ENCODE measurements around the gene PTCSC3.

The PTCSC3 gene

GRCh38 chr14:36176524-36176923, at the start of gene PTCSC3:
PTCSC3 (minus strand) TSS chr14:36176722.
- DNase-seq (ENCODE audit: low spot score), result no peak

DNA sequence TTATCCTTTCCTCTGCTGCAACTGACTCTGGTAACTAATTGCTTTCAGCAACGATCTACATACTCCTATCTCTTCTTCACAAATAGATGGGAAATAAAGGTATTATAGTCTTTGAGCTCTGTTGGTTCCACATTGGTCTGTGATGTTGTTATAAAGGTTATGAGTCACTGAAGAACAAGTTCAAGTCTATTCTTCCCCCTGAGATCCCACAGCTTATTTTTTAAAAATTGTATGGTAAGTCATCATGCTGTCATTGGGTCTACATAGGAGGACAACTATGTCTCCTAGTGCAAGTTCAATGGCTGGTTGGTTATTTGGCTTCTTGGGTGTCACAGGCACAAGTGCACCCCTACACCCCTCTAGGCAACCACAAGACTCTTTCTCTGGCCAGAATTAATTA, 49.6 kb upstream of the PTCSC3 start:
- no peak for DNase-seq (ENCODE audit: low spot score)

DNA sequence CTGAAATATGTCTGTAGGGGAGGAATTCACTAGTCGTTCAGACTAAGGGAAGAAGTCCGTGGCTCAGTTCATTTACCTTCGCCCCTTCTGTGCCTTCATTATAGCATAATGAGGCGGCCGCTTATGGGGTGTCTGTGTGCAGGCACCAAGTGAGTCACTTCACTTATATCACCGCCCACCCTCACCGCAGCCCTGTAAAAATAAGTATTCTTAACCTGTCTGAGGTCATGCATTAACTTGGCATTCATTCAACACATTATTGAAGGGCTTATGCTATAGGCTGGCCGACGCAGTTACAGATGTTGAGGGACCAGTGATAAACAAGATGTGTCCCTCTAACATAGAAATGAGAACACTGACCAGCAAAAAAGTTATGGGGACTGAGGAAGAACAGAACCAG, 47.7 kb upstream of the PTCSC3 start:
- no peak for DNase-seq (ENCODE audit: low spot score)

GRCh38 chr14:36223558-36223957, 47.0 kb upstream of the PTCSC3 start:
- no peak for DNase-seq (ENCODE audit: low spot score)

DNA sequence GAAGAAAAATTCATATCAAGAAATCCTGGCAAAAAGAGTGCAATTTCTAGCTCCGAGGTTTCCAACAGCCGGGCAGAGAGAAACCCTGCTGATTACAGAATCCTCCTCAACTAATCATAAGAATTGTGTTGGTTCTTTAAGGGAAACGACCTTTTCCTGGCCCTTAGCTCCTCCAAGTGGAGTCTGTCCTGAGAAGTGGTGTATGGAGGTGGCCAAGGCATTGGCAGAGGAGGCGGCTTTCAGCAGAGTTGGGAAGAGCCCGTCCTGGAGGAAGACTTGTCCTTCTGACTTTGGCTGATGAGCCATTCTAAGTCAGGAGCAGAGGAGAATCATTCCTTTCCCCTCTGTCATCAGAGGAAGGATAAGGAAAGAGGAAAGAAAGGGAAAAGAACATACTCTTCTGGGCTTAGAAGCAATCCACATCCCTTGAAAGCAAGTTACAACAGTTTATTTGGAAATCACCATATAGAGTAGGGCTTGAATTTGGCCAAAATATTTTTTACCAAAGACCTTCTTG, 46.5 kb upstream of the PTCSC3 start:
- no peak for DNase-seq (ENCODE audit: low spot score)

DNA sequence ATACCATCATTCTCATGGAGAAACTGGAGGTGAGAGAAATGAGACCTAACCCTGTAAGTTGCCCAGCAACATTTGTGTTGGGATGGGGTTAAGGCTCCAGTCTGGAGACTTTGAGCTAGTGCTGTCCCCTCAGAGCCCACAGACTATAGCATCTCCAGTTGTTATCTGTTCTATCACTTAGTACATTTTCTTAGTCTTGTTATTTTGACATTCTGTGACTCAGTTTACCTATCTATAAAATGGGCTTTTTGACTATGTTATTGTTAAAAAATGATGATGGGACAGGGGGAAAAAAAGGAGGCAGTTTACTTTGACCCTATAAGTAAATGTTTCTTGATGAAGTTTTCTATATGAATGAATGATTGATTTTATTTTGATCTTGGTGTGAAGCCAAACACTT, 45.8 kb upstream of the PTCSC3 start:
- DNase-seq (ENCODE audit: low spot score), result no peak

DNA sequence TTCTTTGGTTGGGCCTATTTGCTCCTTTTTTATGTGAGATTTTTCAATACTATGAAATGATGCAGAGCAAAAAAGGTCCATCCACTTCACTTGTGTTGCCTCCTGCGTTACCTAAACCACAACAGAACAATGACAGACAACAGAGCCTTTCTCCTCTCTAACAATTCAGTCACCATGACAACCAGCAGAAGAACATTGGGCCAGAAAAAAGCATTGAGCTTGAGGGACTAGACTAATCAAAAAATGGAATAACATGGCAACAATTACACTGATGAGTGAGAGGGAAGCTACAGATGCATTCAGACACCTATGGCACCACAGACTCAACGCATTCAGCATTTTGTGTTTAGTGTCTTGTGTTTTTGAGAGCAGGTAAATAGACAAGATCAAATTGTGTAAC, 44.6 kb upstream of the PTCSC3 start:
- DNase-seq (ENCODE audit: low spot score), result no peak

- no peak for DNase-seq (ENCODE audit: low spot score)
These were observed 41.2 kb upstream of the PTCSC3 start for GRCh38 chr14:36217732-36218131.

- DNase-seq (ENCODE audit: low spot score), result no peak
These were observed 40.5 kb upstream of the PTCSC3 start for GRCh38 chr14:36217027-36217426.

DNA sequence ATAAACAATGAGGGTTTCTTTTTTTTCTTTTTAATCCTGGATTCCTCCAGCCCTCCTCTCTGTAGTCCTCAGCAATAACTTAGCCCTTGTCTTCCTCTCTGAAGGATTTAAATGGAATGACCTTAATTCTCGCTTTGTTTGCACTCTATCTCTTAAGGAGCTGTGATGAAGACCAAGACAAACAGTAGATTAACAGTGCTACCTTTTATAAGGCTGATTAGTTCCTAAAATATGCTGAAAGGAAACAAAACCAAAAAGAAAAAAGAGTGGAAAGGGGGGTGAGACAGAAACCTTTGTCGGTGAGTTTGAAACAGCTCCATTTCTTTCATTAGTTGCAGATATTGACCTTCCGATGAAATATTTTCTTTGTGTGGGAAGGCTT, 38.7 kb upstream of the PTCSC3 start:
- no peak for DNase-seq (ENCODE audit: low spot score)

- no peak for DNase-seq (ENCODE audit: low spot score)
These were observed 38.1 kb upstream of the PTCSC3 start for GRCh38 chr14:36214476-36215216.

DNA sequence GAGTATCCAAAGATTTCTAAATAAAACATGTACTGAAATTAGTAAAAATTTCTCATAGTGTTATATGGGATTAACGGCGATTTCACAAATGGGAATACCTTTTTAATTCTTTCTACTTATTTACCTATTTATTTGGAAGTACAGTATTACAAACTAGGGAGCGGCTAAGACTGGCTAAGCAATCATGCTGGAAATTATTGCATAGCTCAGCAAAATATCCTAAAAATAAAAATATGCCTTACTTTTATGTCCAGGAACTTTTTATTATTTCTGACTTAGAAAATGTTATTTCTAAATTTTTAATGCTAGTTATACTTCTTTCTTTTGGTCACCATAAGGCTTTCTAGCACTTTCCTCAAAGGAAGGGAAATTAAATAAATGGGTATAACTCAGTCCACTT, 36.5 kb upstream of the PTCSC3 start:
- DNase-seq (ENCODE audit: low spot score), result no peak

DNA sequence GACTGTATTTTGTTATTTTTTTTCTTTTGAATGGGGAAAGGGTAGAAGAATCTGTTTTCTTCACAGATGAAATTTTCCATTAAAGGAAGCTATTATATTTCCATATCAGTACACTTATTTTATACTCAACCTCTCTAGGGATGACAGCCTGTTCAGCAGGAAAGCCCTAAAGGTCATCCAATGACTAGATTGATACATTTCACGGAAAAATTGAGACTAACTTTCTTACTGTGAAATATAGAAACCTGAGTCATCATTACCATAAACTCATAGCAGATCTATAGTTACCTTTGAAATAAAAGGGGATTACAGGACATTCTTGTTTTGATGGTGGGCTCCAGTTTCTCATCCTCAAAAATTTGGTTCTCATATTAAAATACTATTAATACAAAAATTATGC, 36.1 kb upstream of the PTCSC3 start:
- DNase-seq (ENCODE audit: low spot score), result no peak

- DNase-seq (ENCODE audit: low spot score), result no peak
These were observed 32.3 kb upstream of the PTCSC3 start for GRCh38 chr14:36208690-36209278.

GRCh38 chr14:36207500-36207899, 31.0 kb upstream of the PTCSC3 start:
- no peak for DNase-seq (ENCODE audit: low spot score)

DNA sequence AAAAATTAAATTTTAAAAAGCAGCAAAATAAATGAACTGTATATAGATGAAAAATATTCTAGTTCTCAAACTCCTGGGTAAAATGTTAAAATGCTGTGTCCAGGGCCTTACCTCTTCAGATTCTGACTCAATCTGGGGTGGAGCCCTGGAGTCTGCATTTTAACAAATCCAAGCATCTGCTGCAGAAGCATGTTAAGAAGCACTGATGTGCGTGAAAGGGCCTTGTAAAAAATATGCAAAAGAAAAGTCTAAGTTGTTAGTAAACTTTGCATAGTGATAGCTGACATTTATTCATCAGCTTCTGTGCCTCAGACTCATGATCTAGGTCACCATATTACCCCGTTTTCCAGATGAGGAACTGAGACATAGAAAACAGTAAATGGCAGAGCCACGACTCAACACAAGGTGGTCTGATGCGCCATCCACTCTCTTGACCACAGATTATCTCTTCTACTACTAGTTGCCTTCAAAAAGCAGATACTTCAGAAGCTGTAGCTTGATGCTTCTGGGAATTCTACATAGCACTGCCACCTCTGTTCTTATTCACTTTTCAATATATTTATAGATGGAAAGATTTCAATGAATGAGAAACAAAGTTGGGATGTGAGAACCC, 28.0 kb upstream of the PTCSC3 start:
- DNase-seq (ENCODE audit: low spot score), result no peak

- DNase-seq (ENCODE audit: low spot score), result no peak
These were observed 21.9 kb upstream of the PTCSC3 start for GRCh38 chr14:36198378-36198777.

DNA sequence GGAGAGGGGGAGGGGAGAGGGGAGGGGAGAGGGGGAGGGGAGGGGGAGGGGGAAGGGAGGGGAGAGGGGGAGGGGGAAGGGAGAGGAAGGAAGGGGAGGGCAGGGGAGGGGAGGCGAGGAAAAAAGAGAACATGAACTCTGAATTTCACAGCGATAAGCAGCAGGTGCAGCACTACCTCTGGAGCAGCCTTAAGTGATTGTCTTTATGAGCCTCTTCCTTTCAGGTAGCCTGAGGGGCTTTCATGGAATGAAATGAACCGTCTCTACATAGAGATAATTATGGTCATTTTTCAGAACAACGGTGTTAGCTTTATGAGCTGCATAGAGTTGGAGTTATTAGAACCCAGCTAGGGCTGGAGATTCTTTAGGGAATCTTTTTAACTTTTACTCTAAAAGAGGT, 18.1 kb upstream of the PTCSC3 start:
- DNase-seq (ENCODE audit: low spot score), result no peak

DNA sequence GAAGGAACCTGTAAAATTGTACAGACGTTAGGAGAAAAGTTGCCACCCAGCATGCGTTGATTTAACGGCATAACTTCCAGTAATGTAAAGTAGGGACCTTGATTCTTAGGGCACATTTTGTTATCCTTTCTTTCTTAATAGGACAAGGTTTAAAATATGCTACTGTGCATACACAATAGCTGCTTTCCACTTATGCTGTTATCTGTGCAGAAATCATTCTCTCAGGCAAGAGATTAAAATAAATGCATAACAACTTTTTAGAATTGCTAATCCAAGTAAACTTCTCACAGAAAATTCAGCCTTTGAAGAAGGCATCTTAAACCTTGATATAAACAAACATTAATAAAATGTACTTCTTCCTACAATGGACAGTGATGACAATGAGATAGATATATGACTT, 16.0 kb upstream of the PTCSC3 start:
- DNase-seq (ENCODE audit: low spot score), result no peak

- no peak for DNase-seq (ENCODE audit: low spot score)
These were observed 6.9 kb upstream of the PTCSC3 start for GRCh38 chr14:36183402-36183801.

DNA sequence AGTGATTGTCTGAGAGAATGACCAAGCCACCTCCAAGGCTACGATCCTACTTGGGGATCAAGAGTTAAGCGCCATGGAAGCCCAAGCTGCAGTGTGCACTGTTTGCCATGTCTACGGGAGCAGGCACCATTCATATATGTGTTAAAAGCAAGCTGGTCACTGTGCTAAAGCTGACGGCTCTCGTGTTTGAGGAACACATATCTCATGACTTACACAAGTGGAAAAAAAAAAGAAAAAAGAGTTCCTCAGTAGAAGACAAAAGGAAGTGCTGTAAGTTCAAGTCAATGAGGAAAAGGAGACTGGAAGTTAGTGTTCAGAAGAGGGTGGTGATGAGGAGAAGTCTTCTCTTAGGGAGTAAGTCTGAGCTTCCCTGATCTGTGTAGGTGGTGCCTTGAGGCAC, 4.9 kb upstream of the PTCSC3 start:
- no peak for DNase-seq (ENCODE audit: low spot score)

- no peak for DNase-seq (ENCODE audit: low spot score)
These were observed 967 bp upstream of the PTCSC3 start for GRCh38 chr14:36177489-36177888.

DNA sequence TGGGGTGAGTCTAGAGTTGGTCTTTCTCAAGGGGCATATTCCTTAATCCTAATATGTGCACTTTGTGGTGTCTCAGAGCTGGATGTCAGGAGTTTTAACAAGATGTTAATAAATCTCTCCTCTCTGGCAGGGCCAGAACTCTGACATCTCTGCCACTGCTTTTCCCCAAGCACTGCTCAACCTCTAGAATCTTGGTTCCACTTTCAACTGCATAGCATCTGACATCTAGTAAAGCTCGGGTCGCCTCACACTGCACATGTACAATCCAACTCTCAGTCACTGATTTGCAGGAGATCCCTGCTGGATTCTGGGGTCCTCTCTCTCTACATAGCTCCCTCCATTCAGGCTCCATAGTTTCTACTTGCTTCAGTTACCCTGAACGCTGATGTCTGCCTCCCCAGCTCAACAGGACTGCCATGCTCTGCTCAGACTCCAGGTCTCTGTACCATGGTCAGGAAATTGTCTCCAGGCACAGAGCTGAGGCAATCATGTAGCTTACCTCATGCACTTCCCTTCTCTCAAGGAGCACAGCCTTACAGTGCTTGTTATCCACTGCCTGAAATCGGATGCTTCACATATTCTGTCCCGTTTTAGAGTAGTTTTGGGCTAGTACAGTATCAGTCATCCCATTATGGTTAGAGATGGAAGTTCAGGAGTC, 1.6 kb downstream of the PTCSC3 start:
- no peak for DNase-seq (ENCODE audit: low spot score)

Measured in germinal center (tissue), 1 donor.